Activated CD4-positive, alpha-beta T cell treated with anti-CD3 and anti-CD28 coated beads for 36 hours (primary cell): Measurements from ENCODE around the gene LRBA. TPM values are rescaled to one million over a fixed set of nuclear protein-coding genes. Genes with fewer than 3 reads are reported as not detected.

Source experiments
- ATAC-seq: fragments of 200-7000 bp; cut with Tn5 transposase; one replicate; pipeline ENCODE4 v1.10.0; 2021; ENCODE audit warnings: mild to moderate bottlenecking, moderate library complexity
- CTCF ChIA-PET: fragments of 350-600 bp; sonication (Branson Sonifier 250); formaldehyde crosslinking; loops from one replicate; lab custom pipeline; 2021; ENCODE audit warnings: antibody characterized with exemption; lab: Charles Lee
- POLR2A ChIA-PET: fragments of 350-600 bp; sonication (Branson Sonifier 250); formaldehyde crosslinking; loops from one replicate; lab custom pipeline; 2021; ENCODE audit warnings: antibody characterized with exemption, inconsistent platforms; lab: Charles Lee
- DNase-seq: peaks from one replicate; pipeline ENCODE4 v3.0.0-alpha.2; 2020
- H3K27ac Mint-ChIP-seq: one replicate; pipeline ENCODE4 v1.8.0; 2021; ENCODE audit warnings: mixed read lengths
- H3K27me3 Mint-ChIP-seq: one replicate; pipeline ENCODE4 v1.8.0; 2021; ENCODE audit warnings: mixed read lengths
- H3K36me3 Mint-ChIP-seq: one replicate; pipeline ENCODE4 v1.8.0; 2021; ENCODE audit warnings: low read depth, mixed read lengths
- H3K4me1 Mint-ChIP-seq: one replicate; pipeline ENCODE4 v1.8.0; 2021; ENCODE audit warnings: mixed read lengths
- H3K4me3 Mint-ChIP-seq: one replicate; pipeline ENCODE4 v1.8.0; 2021; ENCODE audit warnings: mild to moderate bottlenecking, moderate library complexity, mixed read lengths
- H3K9me3 Mint-ChIP-seq: one replicate; pipeline ENCODE4 v1.8.0; 2021; ENCODE audit warnings: low read depth, mixed read lengths
- intact Hi-C, 2 experiments: fragments of 100-400 bp; cut with DNase I in 1 of 2; cut with micrococcal nuclease in 1 of 2; formaldehyde crosslinking; loops; one replicate each; pipeline versions ENCODE4 v1.14.2 to v1.15.1; 2022 to 2024; cut with DNase I, micrococcal nuclease
- total RNA-seq, 2 experiments: library from RNA; stranded (reverse); gene quantifications; one replicate each; pipeline ENCODE4 v1.2.3, GENCODE V29; 2021

LRBA gene
- total RNA-seq, 2 experiments from 2014 or later: 56.6 to 59.2 TPM

DNA sequence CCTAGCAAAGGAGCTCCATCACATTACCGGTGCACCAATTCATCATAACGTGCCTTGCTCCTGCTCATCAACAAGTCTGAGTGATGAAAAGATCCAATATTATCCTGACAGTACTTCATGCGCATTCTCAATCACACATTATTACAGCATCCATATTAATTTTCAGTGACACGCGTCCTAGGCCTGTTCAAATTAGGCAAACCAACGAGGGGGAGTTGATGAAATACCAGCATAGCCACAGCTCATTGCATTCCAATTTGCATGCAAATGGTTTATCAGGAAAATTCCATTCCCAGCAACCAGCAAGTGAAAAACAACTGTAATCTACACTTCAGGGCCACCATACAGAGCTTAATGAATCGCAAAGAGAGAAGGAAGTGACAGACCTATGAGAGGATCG, 699.9 kb downstream of the LRBA start:
- ATAC-seq (no peak), DNase-seq (no peak)
- intact Hi-C loops: no loop called here
- ChIA-PET CTCF (interaction anchor here (0.6 kb wide), 1 partner anchor 663 kb away, joined by 3 read pairs; no protein-coding TSS in a partner anchor), POLR2A (interaction anchor here (0.7 kb wide), 1 partner anchor 31 kb away, joined by 3 read pairs; no protein-coding TSS in a partner anchor)
- H3K4me3 Mint-ChIP-seq: no peak overlapping the region
- no peaks in the 10 kb centered on the region for H3K27me3 Mint-ChIP-seq
- H3K4me1 Mint-ChIP-seq: peaks cover 4% of the 10 kb centered on the region
- H3K36me3 Mint-ChIP-seq: peaks cover 17% of the 10 kb centered on the region
- H3K27ac Mint-ChIP-seq: no peak overlapping the region
- H3K9me3 Mint-ChIP-seq: no peaks in the 10 kb centered on the region

GRCh38 chr4:150314031-150314430, 701.1 kb downstream of the LRBA start:
- H3K36me3 Mint-ChIP-seq: peaks cover 18% of the 10 kb centered on the region
- CTCF ChIA-PET: interaction anchor here (0.7 kb wide), 1 partner anchor 65 kb away, joined by 3 read pairs; no protein-coding TSS in a partner anchor
- no peak overlapping the region for H3K4me3 Mint-ChIP-seq
- peaks cover 4% of the 10 kb centered on the region for H3K4me1 Mint-ChIP-seq
- ATAC-seq: no peak
- intact Hi-C loops: no loop called here
- no peaks in the 10 kb centered on the region for H3K9me3 Mint-ChIP-seq
- H3K27ac Mint-ChIP-seq: no peak overlapping the region
- H3K27me3 Mint-ChIP-seq: no peaks in the 10 kb centered on the region
- no peak for DNase-seq
- POLR2A ChIA-PET: no interaction called here

DNA sequence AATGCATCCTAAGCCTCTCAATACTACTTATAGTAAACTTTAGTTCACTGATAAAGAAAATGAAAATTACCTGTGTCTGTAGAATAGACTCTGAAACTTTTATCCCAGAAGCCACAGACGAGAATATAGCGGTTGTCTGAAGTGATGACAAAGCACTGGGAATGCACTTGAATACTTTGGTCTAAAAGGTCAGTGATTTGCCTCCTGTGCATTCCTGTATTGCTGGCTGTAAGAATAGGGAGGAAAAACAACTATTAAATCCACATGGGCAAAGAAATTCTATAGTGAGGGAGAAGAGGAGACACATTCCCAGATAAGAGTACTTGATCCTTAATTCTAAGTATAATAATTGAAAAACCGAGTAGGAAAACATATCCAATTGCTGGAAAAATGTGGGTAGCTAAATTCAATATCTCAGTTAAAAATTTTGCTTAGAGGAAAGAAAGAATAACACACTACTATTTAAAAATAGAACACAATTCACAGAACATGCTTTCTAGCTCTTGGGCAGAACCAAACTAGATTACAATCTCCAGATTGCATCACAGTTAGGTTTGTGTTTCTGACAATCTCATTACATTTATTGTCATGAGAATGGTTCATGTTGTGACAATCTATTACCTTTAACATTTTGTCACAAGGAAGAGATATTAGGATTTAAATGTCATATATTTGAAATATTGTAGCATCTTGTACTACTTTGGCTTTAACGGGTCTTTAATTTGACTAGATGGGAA, 704.8 kb downstream of the LRBA start:
- Mint-ChIP-seq H3K4me3 (no peak overlapping the region), H3K27ac (no peak overlapping the region), H3K27me3 (no peaks in the 10 kb centered on the region), H3K36me3 (peaks cover 14% of the 10 kb centered on the region), H3K9me3 (no peaks in the 10 kb centered on the region), H3K4me1 (no peaks in the 10 kb centered on the region)
- intact Hi-C loops: no loop called here
- POLR2A ChIA-PET: no interaction called here
- no peak for ATAC-seq
- DNase-seq: no peak
- CTCF ChIA-PET: no interaction called here

GRCh38 chr4:150308824-150309472, 706.1 kb downstream of the LRBA start:
- intact Hi-C loops: no loop called here
- Mint-ChIP-seq H3K27ac (no peak overlapping the region), H3K36me3 (peaks cover 13% of the 10 kb centered on the region), H3K4me1 (peaks cover 3% of the 10 kb centered on the region), H3K9me3 (no peaks in the 10 kb centered on the region), H3K27me3 (no peaks in the 10 kb centered on the region), H3K4me3 (no peak overlapping the region)
- DNase-seq (peak; percentile 10), ATAC-seq (no peak)
- POLR2A ChIA-PET: no interaction called here
- CTCF ChIA-PET: interaction anchor here (0.9 to 1.2 kb wide), 4 partner anchors 23 to 558 kb away, joined by 3 to 5 read pairs (median 3); no protein-coding TSS in a partner anchor

GRCh38 chr4:150306719-150307118, 708.4 kb downstream of the LRBA start:
- Mint-ChIP-seq H3K9me3 (no peaks in the 10 kb centered on the region), H3K27me3 (no peaks in the 10 kb centered on the region), H3K36me3 (peaks cover 18% of the 10 kb centered on the region), H3K4me3 (no peak overlapping the region), H3K4me1 (peaks cover 11% of the 10 kb centered on the region), H3K27ac (no peak overlapping the region)
- intact Hi-C loops: no loop called here
- ATAC-seq (no peak), DNase-seq (no peak)
- ChIA-PET POLR2A (no interaction called here), CTCF (no interaction called here)

- no peak overlapping the region for H3K27ac Mint-ChIP-seq
- peaks cover 17% of the 10 kb centered on the region for H3K4me1 Mint-ChIP-seq
- DNase-seq (no peak), ATAC-seq (no peak)
- no peak overlapping the region for H3K4me3 Mint-ChIP-seq
- no peaks in the 10 kb centered on the region for H3K27me3 Mint-ChIP-seq
- intact Hi-C loops: no loop called here
- H3K9me3 Mint-ChIP-seq: no peaks in the 10 kb centered on the region
- H3K36me3 Mint-ChIP-seq: peaks cover 21% of the 10 kb centered on the region
- ChIA-PET CTCF (no interaction called here), POLR2A (interaction anchor here (0.7 kb wide), 1 partner anchor 25 kb away, joined by 3 read pairs; no protein-coding TSS in a partner anchor)
These were observed 709.1 kb downstream of the LRBA start for GRCh38 chr4:150305995-150306394.

GRCh38 chr4:150302553-150302952, 712.5 kb downstream of the LRBA start:
- Mint-ChIP-seq H3K27me3 (no peaks in the 10 kb centered on the region), H3K36me3 (peaks cover 16% of the 10 kb centered on the region), H3K4me3 (no peak overlapping the region), H3K27ac (no peak overlapping the region), H3K4me1 (peaks cover 18% of the 10 kb centered on the region), H3K9me3 (no peaks in the 10 kb centered on the region)
- intact Hi-C loops: loop anchor here in 1 of 2 experiments (2.0 to 5.0 kb wide), 3 partner anchors 134 to 795 kb away; partner anchors contain the start of gene RPS3A
- CTCF ChIA-PET: interaction anchor here (0.6 to 0.9 kb wide), 2 partner anchors 574 to 618 kb away, joined by 3 to 4 read pairs; no protein-coding TSS in a partner anchor
- ATAC-seq (peak; percentile 82), DNase-seq (peak; percentile 58)
- POLR2A ChIA-PET: no interaction called here

GRCh38 chr4:150299816-150300215, 715.3 kb downstream of the LRBA start:
- POLR2A ChIA-PET: no interaction called here
- peaks cover 16% of the 10 kb centered on the region for H3K4me1 Mint-ChIP-seq
- peaks cover 11% of the 10 kb centered on the region for H3K36me3 Mint-ChIP-seq
- no peak overlapping the region for H3K4me3 Mint-ChIP-seq
- DNase-seq (no peak), ATAC-seq (no peak)
- intact Hi-C loops: loop anchor here in 1 of 2 experiments (5.0 kb wide), 2 partner anchors 732 to 797 kb away; partner anchors contain the start of gene RPS3A
- H3K9me3 Mint-ChIP-seq: no peaks in the 10 kb centered on the region
- CTCF ChIA-PET: interaction anchor here (2.3 kb wide), 1 partner anchor 567 kb away, joined by 16 read pairs; no protein-coding TSS in a partner anchor
- H3K27me3 Mint-ChIP-seq: no peaks in the 10 kb centered on the region
- no peak overlapping the region for H3K27ac Mint-ChIP-seq

DNA sequence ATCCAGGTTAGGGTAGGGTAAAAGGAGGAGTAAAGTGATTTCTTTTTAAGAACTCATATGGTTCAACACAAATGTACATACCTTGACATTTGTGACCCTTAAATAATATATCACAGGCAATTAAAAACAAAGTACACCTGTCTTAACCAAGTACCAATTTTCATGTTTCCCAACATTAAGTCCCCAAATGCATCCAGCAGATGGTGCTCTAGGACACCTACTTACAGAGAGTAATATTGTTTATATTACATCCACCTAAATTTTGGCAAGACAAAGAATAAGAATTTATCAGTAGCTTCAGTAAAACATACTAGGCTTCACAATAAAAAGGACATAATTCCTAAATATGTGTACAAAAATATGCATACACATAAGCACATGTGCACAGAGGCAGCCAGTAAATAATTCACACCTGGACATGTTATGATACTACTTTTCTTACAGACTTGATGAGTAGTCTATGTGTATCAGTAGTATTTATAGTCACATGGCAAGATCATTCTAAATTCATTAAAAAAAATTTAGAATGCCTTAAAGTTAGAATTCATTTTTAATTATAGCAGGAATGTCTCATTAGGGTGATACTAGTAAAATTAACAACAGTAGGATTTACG, 717.1 kb downstream of the LRBA start:
- POLR2A ChIA-PET: no interaction called here
- H3K9me3 Mint-ChIP-seq: no peaks in the 10 kb centered on the region
- no peaks in the 10 kb centered on the region for H3K27me3 Mint-ChIP-seq
- peaks cover 15% of the 10 kb centered on the region for H3K4me1 Mint-ChIP-seq
- intact Hi-C loops: loop anchor here (1.0 kb wide), 1 partner anchor 569 kb away; no protein-coding TSS in a partner anchor
- no peak for ATAC-seq
- no peak overlapping the region for H3K27ac Mint-ChIP-seq
- CTCF ChIA-PET: interaction anchor here (0.7 to 2.3 kb wide), 5 partner anchors 34 to 578 kb away, joined by 3 to 16 read pairs (median 3); no protein-coding TSS in a partner anchor
- peaks cover 10% of the 10 kb centered on the region for H3K36me3 Mint-ChIP-seq
- H3K4me3 Mint-ChIP-seq: no peak overlapping the region
- peak; percentile 60 for DNase-seq

- DNase-seq: no peak
- Mint-ChIP-seq H3K9me3 (no peaks in the 10 kb centered on the region), H3K4me1 (peaks cover 9% of the 10 kb centered on the region), H3K27ac (no peak overlapping the region), H3K36me3 (peaks cover 14% of the 10 kb centered on the region), H3K4me3 (no peak overlapping the region), H3K27me3 (no peaks in the 10 kb centered on the region)
- ATAC-seq: no peak
- ChIA-PET POLR2A (no interaction called here), CTCF (no interaction called here)
- intact Hi-C loops: no loop called here
These were observed 725.2 kb downstream of the LRBA start for GRCh38 chr4:150289881-150290280.

DNA sequence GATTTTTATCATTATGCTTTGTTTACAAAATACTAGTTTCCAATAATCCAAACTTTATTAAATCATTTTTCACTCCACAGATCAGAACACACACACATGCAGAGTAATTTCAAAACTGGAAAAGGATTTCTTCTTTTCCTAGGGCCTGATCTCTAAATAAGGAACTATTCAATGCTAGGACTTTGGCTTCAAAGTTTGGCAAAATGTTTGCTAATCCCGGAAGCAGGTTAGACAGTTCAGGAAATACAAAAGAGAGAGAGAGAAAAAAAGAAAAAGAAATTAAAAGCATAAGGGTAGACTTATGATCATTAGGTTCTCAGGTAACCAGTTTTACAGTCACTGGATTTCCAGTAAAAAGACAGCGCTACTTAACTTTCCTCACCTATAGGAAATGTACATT, 725.9 kb downstream of the LRBA start:
- DNase-seq (no peak), ATAC-seq (no peak)
- Mint-ChIP-seq H3K4me1 (peaks cover 9% of the 10 kb centered on the region), H3K36me3 (peaks cover 16% of the 10 kb centered on the region), H3K9me3 (no peaks in the 10 kb centered on the region), H3K27ac (no peak overlapping the region), H3K4me3 (no peak overlapping the region), H3K27me3 (no peaks in the 10 kb centered on the region)
- intact Hi-C loops: no loop called here
- POLR2A ChIA-PET: no interaction called here
- CTCF ChIA-PET: no interaction called here
